Naive thymus-derived CD8-positive, alpha-beta T cell (primary cell): Measurements from ENCODE around the gene SMAD7. TPM values are rescaled to one million over a fixed set of nuclear protein-coding genes. Genes with fewer than 3 reads are reported as not detected.

Experiments
- ATAC-seq, 2 donors: fragments of 150-1000 bp; cut with Tn5 transposase in 1 of 2; sonication (Bioruptor Pico), chemical (Tn5 transposase) in 1 of 2; 1 replicate in 1 of 2; 2 replicates in 1 of 2; pipeline ENCODE4 v1.10.0; 2021; ENCODE audit warnings: mild to moderate bottlenecking in 2 of 2, moderate library complexity in 2 of 2
- POLR2A ChIA-PET: fragments of 350-600 bp; sonication (Branson Sonifier 250); formaldehyde crosslinking; loops from one replicate; lab custom pipeline; 2021; ENCODE audit warnings: antibody characterized with exemption; lab: Charles Lee
- DNase-seq, 10 donors: peaks; one replicate each; pipeline versions ENCODE4 v3.0.0 to v3.0.0-alpha.2; 2020 to 2022
- H3K27ac Mint-ChIP-seq, 10 donors: one replicate each; pipeline ENCODE4 v1.8.0; 2020 to 2022; ENCODE audit warnings: mild to moderate bottlenecking in 10 of 10, mixed read lengths in 10 of 10, moderate library complexity in 4 of 10, inconsistent platforms in 1 of 10
- H3K27me3 Mint-ChIP-seq, 5 donors: one replicate each; pipeline ENCODE4 v1.8.0; 2021 to 2022; ENCODE audit warnings: mixed read lengths in 5 of 5
- H3K36me3 Mint-ChIP-seq, 3 donors: one replicate each; pipeline ENCODE4 v1.8.0; 2020 to 2022; ENCODE audit warnings: mixed read lengths in 3 of 3, mild to moderate bottlenecking in 2 of 3, inconsistent platforms in 1 of 3
- H3K4me1 Mint-ChIP-seq, 4 donors: one replicate each; pipeline ENCODE4 v1.8.0; 2021 to 2022; ENCODE audit warnings: mixed read lengths in 4 of 4
- H3K4me3 Mint-ChIP-seq, 10 donors: one replicate each; pipeline ENCODE4 v1.8.0; 2020 to 2022; ENCODE audit warnings: mild to moderate bottlenecking in 10 of 10, mixed read lengths in 10 of 10, moderate library complexity in 6 of 10, inconsistent platforms in 1 of 10
- H3K9me3 Mint-ChIP-seq, 9 donors: one replicate each; pipeline ENCODE4 v1.8.0; 2020 to 2022; ENCODE audit warnings: mixed read lengths in 9 of 9, mild to moderate bottlenecking in 3 of 9, inconsistent platforms in 1 of 9, moderate library complexity in 1 of 9
- polyA plus RNA-seq, 3 donors: library from polyadenylated mRNA; unstranded; fragments of 300-500 nt; fragmentation: Illumina TruSeq; gene quantifications; one replicate each; pipeline ENCODE4 v1.2.3, GENCODE V29; 2021
- total RNA-seq, 8 experiments: library from RNA in 2 of 8; stranded (reverse) in 2 of 8; gene quantifications; one replicate each; pipeline ENCODE4 v1.2.3 and lab custom pipeline; 2021 to 2026

SMAD7 gene
- total and polyA plus RNA-seq, 5 experiments from 2014 or later = 2.3 to 32.5 (median 4.9) TPM

GRCh38 chr18:48913775-48914174 lies 37.0 kb downstream of the SMAD7 start:
- Mint-ChIP-seq H3K27me3 (peaks cover 0 to 1% (median 0%) of the 10 kb centered on the region in 5 donors), H3K4me1 (peaks cover 10 to 32% (median 29%) of the 10 kb centered on the region in 4 donors), H3K9me3 (no peaks in the 10 kb centered on the region), H3K27ac (peak overlapping the region in 2 of 10 donors; percentile 25 to 27), H3K4me3 (no peak overlapping the region), H3K36me3 (no peaks in the 10 kb centered on the region)
- POLR2A ChIA-PET = interaction anchor here (1.5 kb wide), 1 partner anchor 31 kb away, joined by 4 read pairs; no protein-coding TSS in a partner anchor
- ATAC-seq = no peak
- DNase-seq = no peak

- POLR2A ChIA-PET = interaction anchor here (1.5 kb wide), 1 partner anchor 31 kb away, joined by 4 read pairs; no protein-coding TSS in a partner anchor
- peak; percentile 50 to 53 for ATAC-seq
- Mint-ChIP-seq H3K4me3 (no peak overlapping the region), H3K9me3 (no peaks in the 10 kb centered on the region), H3K27ac (peak overlapping the region in 2 of 10 donors; percentile 9 to 47), H3K36me3 (no peaks in the 10 kb centered on the region), H3K27me3 (peaks cover 0 to 1% (median 0%) of the 10 kb centered on the region in 5 donors), H3K4me1 (peaks cover 10 to 34% (median 32%) of the 10 kb centered on the region in 4 donors)
- DNase-seq = peak in 4 of 10 donors; percentile 28 to 34 (median 34)
These were observed 37.6 kb downstream of the SMAD7 start for GRCh38 chr18:48913201-48913600.

DNA sequence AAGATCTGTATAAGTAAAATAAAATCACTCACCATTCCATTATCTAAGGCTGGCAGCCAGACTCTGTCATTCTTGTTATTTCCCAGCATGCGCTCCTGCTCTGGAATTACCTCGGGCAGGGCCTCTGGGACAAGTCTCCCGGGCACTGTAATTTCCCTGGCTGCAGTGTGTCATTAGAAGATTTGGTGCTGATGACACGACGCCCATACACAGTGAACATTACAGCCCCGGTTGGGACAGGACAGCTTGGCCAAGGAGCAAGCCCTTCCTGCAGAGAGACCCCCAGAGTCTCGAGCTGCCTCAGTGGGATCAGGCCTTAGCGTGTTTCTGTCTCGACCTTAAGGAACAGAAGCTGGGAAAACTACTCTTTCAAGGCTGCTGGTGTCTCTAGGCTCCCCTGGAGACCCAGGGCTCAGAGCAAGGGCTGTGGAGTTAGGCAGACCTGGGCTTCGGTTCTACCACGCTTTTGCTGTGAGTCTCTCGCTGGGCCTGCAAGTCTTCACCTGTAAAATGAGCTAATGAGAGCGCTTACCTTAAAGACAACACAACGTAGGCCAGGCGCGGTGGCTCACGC lies 39.7 kb downstream of the SMAD7 start:
- Mint-ChIP-seq H3K9me3 (no peaks in the 10 kb centered on the region), H3K4me3 (no peak overlapping the region), H3K36me3 (no peaks in the 10 kb centered on the region), H3K27ac (no peak overlapping the region), H3K4me1 (peaks cover 10 to 32% (median 28%) of the 10 kb centered on the region in 4 donors), H3K27me3 (peaks cover 0 to 1% (median 0%) of the 10 kb centered on the region in 5 donors)
- ATAC-seq = no peak
- POLR2A ChIA-PET = interaction anchor here (0.5 to 1.0 kb wide), 2 partner anchors 29 to 30 kb away, joined by 3 to 4 read pairs; no protein-coding TSS in a partner anchor
- no peak for DNase-seq

- peak overlapping the region in 3 of 10 donors; percentile 1 to 70 (median 19) for H3K27ac Mint-ChIP-seq
- H3K4me3 Mint-ChIP-seq = peak overlapping the region in 8 of 10 donors; percentile 3 to 64 (median 43)
- peaks cover 10 to 32% (median 27%) of the 10 kb centered on the region in 4 donors for H3K4me1 Mint-ChIP-seq
- ATAC-seq = peak; percentile 76 to 94
- H3K9me3 Mint-ChIP-seq = peaks cover 0 to 10% (median 4%) of the 10 kb centered on the region in 9 donors
- H3K36me3 Mint-ChIP-seq = peaks cover 2 to 9% (median 5%) of the 10 kb centered on the region in 3 donors
- POLR2A ChIA-PET = interaction anchor here (1.0 kb wide), 2 partner anchors 31 kb away, joined by 3 to 4 read pairs; no protein-coding TSS in a partner anchor
- peaks cover 0 to 1% (median 0%) of the 10 kb centered on the region in 5 donors for H3K27me3 Mint-ChIP-seq
- DNase-seq = peak in 4 of 10 donors; percentile 33 to 69 (median 52)
These were observed 41.0 kb downstream of the SMAD7 start for GRCh38 chr18:48909721-48910120.

DNA sequence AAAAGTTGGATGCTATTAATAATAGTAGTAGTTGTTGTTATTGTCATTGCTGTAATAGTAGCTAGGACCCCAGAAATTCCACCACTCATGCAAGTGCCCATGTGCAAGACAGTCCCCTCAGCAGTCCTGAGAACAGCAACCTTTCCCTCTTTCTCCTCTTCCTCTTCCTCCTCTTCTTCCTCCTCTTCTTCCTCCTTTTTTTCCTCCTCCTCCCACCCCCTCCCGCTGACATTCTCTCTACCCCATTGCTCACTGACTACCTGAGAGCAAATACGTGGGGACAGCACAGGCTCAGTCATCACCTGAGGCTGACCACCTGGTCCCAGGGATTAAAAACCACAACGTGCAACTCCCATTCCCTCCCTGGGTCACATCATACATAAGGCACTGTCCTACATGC lies 41.8 kb downstream of the SMAD7 start:
- ATAC-seq (no peak), DNase-seq (no peak)
- peak overlapping the region in 3 of 10 donors; percentile 8 to 46 (median 27) for H3K27ac Mint-ChIP-seq
- H3K9me3 Mint-ChIP-seq = peaks cover 2 to 18% (median 12%) of the 10 kb centered on the region in 9 donors
- H3K36me3 Mint-ChIP-seq = peaks cover 2 to 16% (median 6%) of the 10 kb centered on the region in 3 donors
- peaks cover 12 to 26% (median 24%) of the 10 kb centered on the region in 4 donors for H3K4me1 Mint-ChIP-seq
- H3K27me3 Mint-ChIP-seq = peaks cover 0 to 6% (median 0%) of the 10 kb centered on the region in 5 donors
- POLR2A ChIA-PET = interaction anchor here (1.0 kb wide), 1 partner anchor 32 kb away, joined by 3 read pairs; no protein-coding TSS in a partner anchor
- H3K4me3 Mint-ChIP-seq = peak overlapping the region in 2 of 10 donors; percentile 2 to 55

- Mint-ChIP-seq H3K36me3 (peaks cover 2 to 16% (median 6%) of the 10 kb centered on the region in 3 donors), H3K4me3 (no peak overlapping the region), H3K27me3 (peaks cover 0 to 6% (median 0%) of the 10 kb centered on the region in 5 donors), H3K27ac (no peak overlapping the region), H3K4me1 (peaks cover 12 to 20% (median 19%) of the 10 kb centered on the region in 4 donors), H3K9me3 (peaks cover 2 to 20% (median 12%) of the 10 kb centered on the region in 9 donors)
- no peak for ATAC-seq
- POLR2A ChIA-PET = no interaction called here
- no peak for DNase-seq
These were observed 45.3 kb downstream of the SMAD7 start for GRCh38 chr18:48905513-48905912.

GRCh38 chr18:48904847-48905394 lies 45.8 kb downstream of the SMAD7 start:
- no peak overlapping the region for H3K4me3 Mint-ChIP-seq
- H3K4me1 Mint-ChIP-seq = peaks cover 14 to 20% (median 18%) of the 10 kb centered on the region in 4 donors
- H3K9me3 Mint-ChIP-seq = peaks cover 2 to 20% (median 12%) of the 10 kb centered on the region in 9 donors
- H3K36me3 Mint-ChIP-seq = peaks cover 2 to 16% (median 6%) of the 10 kb centered on the region in 3 donors
- H3K27ac Mint-ChIP-seq = peak overlapping the region in 1 of 10 donors; percentile 43
- ATAC-seq = no peak
- H3K27me3 Mint-ChIP-seq = peaks cover 0 to 6% (median 0%) of the 10 kb centered on the region in 5 donors
- DNase-seq = no peak
- POLR2A ChIA-PET = no interaction called here

DNA sequence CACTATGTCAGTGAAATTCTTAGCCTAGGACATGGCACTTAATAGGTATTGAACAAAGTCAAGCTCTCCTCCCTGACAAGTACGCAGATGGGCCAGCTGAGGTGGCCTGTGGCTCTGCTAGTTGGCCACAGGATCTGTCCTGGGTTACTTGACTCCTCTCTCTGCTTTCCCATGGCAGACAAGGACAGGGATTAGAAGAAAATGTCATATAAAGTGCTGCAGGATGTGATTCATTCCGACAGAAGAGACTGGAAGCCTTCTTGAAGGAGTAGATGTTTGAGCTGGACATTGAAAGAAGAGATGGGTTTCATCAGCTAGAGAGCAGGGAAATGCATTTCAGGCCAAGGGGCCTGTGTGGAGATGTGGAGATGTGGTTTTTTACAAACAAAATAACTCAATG lies 46.7 kb downstream of the SMAD7 start:
- peaks cover 0 to 6% (median 0%) of the 10 kb centered on the region in 5 donors for H3K27me3 Mint-ChIP-seq
- H3K4me1 Mint-ChIP-seq = peaks cover 11 to 17% (median 13%) of the 10 kb centered on the region in 4 donors
- H3K27ac Mint-ChIP-seq = no peak overlapping the region
- ATAC-seq (no peak), DNase-seq (no peak)
- POLR2A ChIA-PET = no interaction called here
- H3K36me3 Mint-ChIP-seq = peaks cover 2 to 16% (median 6%) of the 10 kb centered on the region in 3 donors
- peaks cover 2 to 20% (median 12%) of the 10 kb centered on the region in 9 donors for H3K9me3 Mint-ChIP-seq
- H3K4me3 Mint-ChIP-seq = no peak overlapping the region

DNA sequence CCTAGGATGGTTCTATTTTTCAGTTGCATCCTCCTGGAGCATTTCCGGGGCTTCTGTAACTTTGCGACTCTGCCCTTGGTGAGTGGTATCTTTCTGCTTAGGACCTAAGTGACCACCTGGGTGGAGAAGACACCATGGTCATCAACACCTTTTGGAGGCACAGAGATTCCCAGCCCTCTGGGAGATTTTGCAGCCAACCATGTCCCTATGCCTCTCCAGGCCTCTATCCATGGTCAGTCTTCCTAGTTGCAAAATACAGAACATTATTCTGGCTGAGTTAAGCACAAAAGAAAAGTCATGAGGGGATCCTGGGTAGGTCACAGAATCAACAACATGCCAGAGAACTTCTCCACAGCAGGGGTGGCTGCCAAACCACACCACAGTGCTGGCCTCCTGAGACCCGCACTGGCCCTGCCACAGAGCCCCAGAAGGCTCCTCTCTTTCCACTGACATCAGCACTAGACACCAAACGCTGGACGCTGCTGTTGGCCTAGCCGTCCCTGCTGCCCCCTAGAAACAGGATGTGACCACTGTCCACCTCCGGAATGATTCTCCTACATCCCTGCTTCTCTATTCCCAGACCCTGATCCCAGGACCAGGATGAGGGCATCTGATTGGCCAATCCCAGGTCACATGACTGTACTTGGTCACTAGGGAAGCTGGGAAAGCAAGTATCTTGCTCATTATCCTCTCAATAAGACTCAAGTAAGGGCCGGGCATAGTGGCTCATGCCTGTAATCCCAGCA lies 47.7 kb downstream of the SMAD7 start:
- no peak overlapping the region for H3K27ac Mint-ChIP-seq
- peaks cover 2 to 16% (median 6%) of the 10 kb centered on the region in 3 donors for H3K36me3 Mint-ChIP-seq
- H3K4me1 Mint-ChIP-seq = peaks cover 5 to 15% (median 9%) of the 10 kb centered on the region in 4 donors
- POLR2A ChIA-PET = no interaction called here
- peaks cover 0 to 6% (median 0%) of the 10 kb centered on the region in 5 donors for H3K27me3 Mint-ChIP-seq
- no peak for ATAC-seq
- H3K4me3 Mint-ChIP-seq = no peak overlapping the region
- no peak for DNase-seq
- peaks cover 2 to 20% (median 12%) of the 10 kb centered on the region in 9 donors for H3K9me3 Mint-ChIP-seq

DNA sequence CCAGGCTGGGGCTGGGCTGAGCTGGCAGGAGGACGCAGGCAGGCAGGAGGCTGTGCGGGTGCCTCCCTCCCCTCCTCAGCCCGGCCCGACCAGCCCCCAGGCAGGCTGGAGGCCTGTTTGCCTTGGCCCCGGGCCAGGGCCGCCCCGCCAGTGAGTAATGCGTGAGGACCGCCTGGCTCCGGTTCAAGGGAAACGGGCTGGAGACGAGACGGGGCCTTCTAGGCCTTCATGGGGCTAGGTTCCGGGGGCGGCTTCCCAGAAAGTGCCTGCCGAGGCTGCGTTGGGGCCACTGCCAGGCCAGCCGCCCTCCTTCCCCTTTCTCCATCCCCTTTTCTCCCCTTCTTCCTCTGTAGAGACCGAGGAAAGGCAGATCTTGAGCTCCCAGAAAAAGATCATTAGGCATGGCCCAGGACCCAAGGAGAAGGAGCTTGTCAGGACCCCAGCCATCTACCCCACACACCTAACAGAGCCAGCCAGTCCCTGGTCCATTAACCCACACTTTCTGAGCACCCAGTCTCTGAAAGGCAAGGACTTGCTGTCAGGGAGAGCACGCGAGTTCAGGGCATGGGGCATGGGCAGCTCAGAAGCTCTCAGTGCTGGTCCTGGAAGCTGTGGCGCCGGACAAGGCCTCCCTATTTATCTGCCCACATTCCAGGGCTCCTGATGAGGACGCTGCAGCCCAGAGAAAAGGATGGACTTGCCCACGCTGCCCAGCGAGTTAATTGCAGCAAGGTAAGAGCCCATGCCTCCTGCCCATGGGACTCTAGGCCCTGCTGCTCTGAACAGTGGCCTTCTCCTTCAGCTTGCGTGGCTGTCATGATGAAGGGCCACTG lies 48.5 kb downstream of the SMAD7 start:
- no peak overlapping the region for H3K27ac Mint-ChIP-seq

DNA sequence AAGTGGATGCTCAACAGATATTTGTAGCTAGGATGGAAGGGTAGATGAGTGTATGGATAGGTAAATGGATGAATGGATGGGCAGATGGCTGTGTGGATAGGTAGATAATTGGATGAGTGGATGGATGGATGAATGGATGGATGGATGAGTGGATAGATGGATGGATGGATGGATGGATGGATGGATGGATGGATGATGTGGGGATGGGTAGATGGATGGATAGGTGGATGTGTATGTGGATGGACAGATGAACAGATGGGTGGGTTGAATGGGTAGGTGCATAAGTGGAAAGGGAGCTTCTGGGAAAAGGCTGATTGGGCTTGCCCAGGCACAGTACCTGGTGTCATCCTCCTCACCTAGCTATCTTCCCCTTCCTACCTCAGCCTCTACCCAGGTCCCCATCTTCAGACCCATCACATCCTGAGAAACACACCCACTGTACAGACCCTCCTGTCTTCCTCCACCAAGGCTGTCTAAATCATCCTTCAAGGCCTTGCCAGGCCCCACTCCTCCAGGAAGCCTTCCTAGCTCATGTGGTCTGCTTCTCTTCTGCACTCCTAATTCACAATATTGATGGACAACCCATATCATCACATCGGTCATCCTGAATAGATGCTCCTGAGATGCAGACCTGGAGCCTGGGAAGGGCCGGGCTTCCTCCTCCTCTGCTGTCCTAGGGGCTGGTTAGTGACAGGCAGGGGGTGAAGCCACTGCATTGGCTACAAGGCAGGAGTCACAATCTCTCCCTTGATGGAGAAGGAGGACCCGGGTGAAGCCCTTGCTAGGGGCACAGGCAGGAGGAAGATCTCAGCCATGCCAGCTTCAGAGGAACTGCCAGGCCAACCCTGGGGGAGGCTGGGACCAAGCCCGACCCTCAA lies 49.4 kb downstream of the SMAD7 start:
- Mint-ChIP-seq H3K4me3 (no peak overlapping the region), H3K9me3 (peaks cover 2 to 20% (median 12%) of the 10 kb centered on the region in 9 donors), H3K27me3 (peaks cover 0 to 6% (median 0%) of the 10 kb centered on the region in 5 donors), H3K4me1 (peaks cover 5 to 24% (median 10%) of the 10 kb centered on the region in 4 donors), H3K36me3 (peaks cover 2 to 16% (median 6%) of the 10 kb centered on the region in 3 donors), H3K27ac (peak overlapping the region in 1 of 10 donors; percentile 6)
- ATAC-seq (no peak), DNase-seq (peak in 1 of 10 donors; percentile 50)
- POLR2A ChIA-PET = no interaction called here

More for the DNA sequence above, 48.5 kb downstream of the SMAD7 start:
- ATAC-seq (no peak), DNase-seq (no peak)
- H3K9me3 Mint-ChIP-seq = peaks cover 2 to 20% (median 12%) of the 10 kb centered on the region in 9 donors
- H3K27me3 Mint-ChIP-seq = peaks cover 0 to 6% (median 0%) of the 10 kb centered on the region in 5 donors
- H3K4me3 Mint-ChIP-seq = no peak overlapping the region
- peaks cover 5 to 16% (median 9%) of the 10 kb centered on the region in 4 donors for H3K4me1 Mint-ChIP-seq
- POLR2A ChIA-PET = no interaction called here
- H3K36me3 Mint-ChIP-seq = peaks cover 2 to 16% (median 6%) of the 10 kb centered on the region in 3 donors
